Stomach (tissue), 9 donors: ENCODE measurements around the gene FAM229B. TPM values are rescaled to one million over a fixed set of nuclear protein-coding genes. Genes with fewer than 3 reads are reported as not detected.
A peak's percentile ranks its signal among the peaks of the same experiment; 100 is the strongest.

Source experiments
- DNase-seq, 2 donors: peaks; one replicate each; pipeline versions ENCODE4 v3.0.0 to v3.0.0-alpha.2; 2013 to 2019
- H3K27ac ChIP-seq, 5 donors: fragments of 200-600 bp in 4 of 5; sonication (generic) in 4 of 5; one replicate each; pipeline ENCODE4 v1.5.1; 2013 to 2019; ENCODE audit warnings: mild to moderate bottlenecking in 1 of 5, moderate library complexity in 1 of 5
- H3K27me3 ChIP-seq, 3 donors: fragments of 200-600 bp; sonication (generic); one replicate each; pipeline ENCODE4 v1.5.1; 2017 to 2019; ENCODE audit warnings: mixed run types in 1 of 3
- H3K36me3 ChIP-seq, 4 donors: fragments of 200-600 bp; sonication (generic); 1 replicate in 3 of 4; 2 replicates in 1 of 4; pipeline ENCODE4 v1.5.1; 2016 to 2019
- H3K4me1 ChIP-seq, 4 donors: fragments of 200-600 bp; sonication (generic); one replicate each; pipeline ENCODE4 v1.5.1; 2016 to 2019
- H3K4me3 ChIP-seq, 4 donors: fragments of 200-600 bp; sonication (generic) in 3 of 4; one replicate each; pipeline ENCODE4 v1.5.1; 2016 to 2019; ENCODE audit warnings: mild to moderate bottlenecking in 1 of 4
- H3K9me3 ChIP-seq, 4 donors: fragments of 200-600 bp; sonication (generic); one replicate each; pipeline ENCODE4 v1.5.1; 2016 to 2019
- POLR2A ChIP-seq, 4 donors: fragments of 450-650 bp; IDR thresholded peaks; one replicate each; pipeline ENCODE4 v1.6.1; 2016; ENCODE audit warnings: antibody characterized with exemption in 4 of 4, control low read depth in 2 of 4, mild to moderate bottlenecking in 1 of 4, moderate library complexity in 1 of 4
- POLR2AphosphoS5 ChIP-seq, 3 donors: sonication (generic); formaldehyde crosslinking; IDR thresholded peaks; one replicate each; pipeline ENCODE4 v1.6.1; 2016; ENCODE audit warnings: antibody characterized with exemption in 3 of 3
- WGBS, 5 donors: extraction: QIAGEN DNeasy Blood & Tissue Kit in 3 of 5; methylation state at CpG; one replicate each; pipeline versions ENCODE4 v1.1.5 to v1.1.7; 2013 to 2018; 5-methylcytosine and 5-hydroxymethylcytosine counted together
- intact Hi-C: fragments of 100-400 bp; cut with DNase I; formaldehyde crosslinking; loops from one replicate; pipeline ENCODE4 v1.15.1; 2023; ENCODE audit warnings: low total_unique reads
- polyA plus RNA-seq, 3 donors: library from polyadenylated mRNA; stranded (reverse); fragments of 200-250 nt; gene quantifications; one replicate each; pipeline ENCODE4 v1.2.3, GENCODE V29; 2013
- total RNA-seq, 5 donors: library from RNA; depleted of rRNA; stranded (reverse); fragments of >200 nt; gene quantifications; one replicate each; pipeline versions ENCODE4 v1.1.0 to v1.2.3, GENCODE V29; 2014 to 2016
- TF ChIP-seq, protein P1 (sequence below), 7 experiments: fragments of 450-650 bp in 4 of 7; fragments of 200-600 bp in 3 of 7; sonication (generic) in 3 of 7; IDR thresholded peaks; one replicate each; pipeline ENCODE4 v1.5.1; 2016 to 2019; ENCODE audit warnings: antibody characterized with exemption in 7 of 7, control low read depth in 2 of 7, mild to moderate bottlenecking in 1 of 7
- donor health status: healthy with polysubstance abuse.
- donor health status: Bipolar disorder and iron deficiency.
- donor health status: healthy.

FAM229B gene
- total and polyA plus RNA-seq, 8 donors: 8.1 to 32.4 (median 14.7) TPM; not detected in 1

DNA sequence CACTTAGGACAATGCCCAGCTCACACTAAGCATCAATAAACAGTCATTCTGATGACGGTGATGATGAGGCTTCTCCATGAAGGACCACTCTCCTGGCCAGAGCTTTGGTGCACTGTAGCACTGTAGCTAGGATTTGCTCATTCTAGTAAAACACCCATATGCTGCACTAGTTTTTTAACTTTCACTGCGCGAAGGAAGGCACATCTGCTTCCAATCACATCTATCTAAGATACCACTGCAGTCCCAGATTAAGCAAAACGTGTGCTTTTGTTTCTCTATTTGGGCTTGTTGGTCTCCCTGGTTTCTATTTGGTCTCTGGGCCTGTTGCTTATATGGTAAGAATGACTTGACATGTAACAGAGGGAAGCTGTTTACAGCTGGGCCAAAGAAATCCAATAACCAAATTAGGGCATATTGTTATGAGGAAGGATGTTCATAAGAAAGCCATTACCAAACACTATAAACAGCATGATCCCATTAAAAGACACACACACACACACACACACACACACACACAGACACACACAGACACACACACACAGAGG lies 62.4 kb downstream of the FAM229B start:
- Histone ChIP-seq H3K27me3 (no peaks in the 10 kb centered on the region), H3K36me3 (peaks cover 0 to 38% (median 19%) of the 10 kb centered on the region in 4 donors), H3K4me3 (no peak overlapping the region), H3K27ac (peak overlapping the region in 4 of 5 donors; percentile 60 to 77 (median 70)), H3K4me1 (peaks cover 0 to 18% (median 0%) of the 10 kb centered on the region in 4 donors), H3K9me3 (no peaks in the 10 kb centered on the region)
- WGBS, 5 donors: 56 to 70% (median 58%) methylated on average over 4 of the region's 4 CpGs
- intact Hi-C loops: loop anchor here (10.0 kb wide), 1 partner anchor 345 kb away; no protein-coding TSS in a partner anchor
- DNase-seq: peak in 1 of 2 donors; percentile 76
- TF ChIP-seq, protein P1, sequence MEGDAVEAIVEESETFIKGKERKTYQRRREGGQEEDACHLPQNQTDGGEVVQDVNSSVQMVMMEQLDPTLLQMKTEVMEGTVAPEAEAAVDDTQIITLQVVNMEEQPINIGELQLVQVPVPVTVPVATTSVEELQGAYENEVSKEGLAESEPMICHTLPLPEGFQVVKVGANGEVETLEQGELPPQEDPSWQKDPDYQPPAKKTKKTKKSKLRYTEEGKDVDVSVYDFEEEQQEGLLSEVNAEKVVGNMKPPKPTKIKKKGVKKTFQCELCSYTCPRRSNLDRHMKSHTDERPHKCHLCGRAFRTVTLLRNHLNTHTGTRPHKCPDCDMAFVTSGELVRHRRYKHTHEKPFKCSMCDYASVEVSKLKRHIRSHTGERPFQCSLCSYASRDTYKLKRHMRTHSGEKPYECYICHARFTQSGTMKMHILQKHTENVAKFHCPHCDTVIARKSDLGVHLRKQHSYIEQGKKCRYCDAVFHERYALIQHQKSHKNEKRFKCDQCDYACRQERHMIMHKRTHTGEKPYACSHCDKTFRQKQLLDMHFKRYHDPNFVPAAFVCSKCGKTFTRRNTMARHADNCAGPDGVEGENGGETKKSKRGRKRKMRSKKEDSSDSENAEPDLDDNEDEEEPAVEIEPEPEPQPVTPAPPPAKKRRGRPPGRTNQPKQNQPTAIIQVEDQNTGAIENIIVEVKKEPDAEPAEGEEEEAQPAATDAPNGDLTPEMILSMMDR (IDR thresholded peaks at IDR 0.05): no peak
- peak in 1 of 3 donors; percentile 33 for TF ChIP-seq POLR2AphosphoS5 (IDR thresholded peaks at IDR 0.05)

DNA sequence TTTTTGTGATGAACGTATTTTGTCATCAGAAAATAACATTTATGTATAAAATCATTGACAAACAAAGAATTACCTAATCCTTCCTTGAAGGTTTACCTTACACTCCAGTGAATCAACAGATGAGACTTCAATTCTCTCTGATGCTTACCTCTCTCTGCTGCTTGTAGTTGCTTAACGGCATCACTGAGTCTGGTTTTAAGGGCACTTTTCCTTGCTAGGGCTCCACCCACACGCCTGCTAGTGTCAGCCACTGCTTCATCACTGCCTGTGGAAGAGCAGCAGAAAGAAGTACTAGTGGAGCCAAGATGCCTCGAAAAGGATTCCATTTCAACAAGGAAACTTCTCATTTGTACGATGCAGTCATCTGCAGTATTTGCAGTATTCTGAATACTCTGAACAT lies 63.0 kb downstream of the FAM229B start:
- Histone ChIP-seq H3K36me3 (peaks cover 0 to 38% (median 13%) of the 10 kb centered on the region in 4 donors), H3K9me3 (no peaks in the 10 kb centered on the region), H3K4me1 (peaks cover 0 to 18% (median 0%) of the 10 kb centered on the region in 4 donors), H3K4me3 (no peak overlapping the region), H3K27me3 (no peaks in the 10 kb centered on the region), H3K27ac (peak overlapping the region; percentile 10 to 77 (median 66))
- WGBS, 5 donors: 48 to 61% (median 55%) methylated on average over 5 of the region's 5 CpGs
- no peak for TF ChIP-seq POLR2A (IDR thresholded peaks at IDR 0.05)
- peak in 2 of 3 donors; percentile 2 to 6 for TF ChIP-seq POLR2AphosphoS5 (IDR thresholded peaks at IDR 0.05)
- DNase-seq: peak in 1 of 2 donors; percentile 45
- intact Hi-C loops: no loop called here

Other genes with a start within 250 kb of the FAM229B start
- 100 to 1,000 TPM in 2 of 5 donors, 10 to 100 TPM in 2, 1 to 10 TPM in 1; 8.4 to 146 (median 81.7) TPM for gene FYN, start 214.1 kb upstream of the FAM229B start, total RNA-seq
- 10 to 100 TPM; 15.8 to 22.7 (median 18.0) TPM for gene FYN, start 214.1 kb upstream of the FAM229B start, polyA plus RNA-seq
- not detected for gene CCN6, start 33.5 kb upstream of the FAM229B start, total RNA-seq
- gene CCN6, start 33.5 kb upstream of the FAM229B start, polyA plus RNA-seq: not detected
- 100 to 1,000 TPM in 1 of 5 donors, 10 to 100 TPM in 4; 10.7 to 104 (median 38.5) TPM for gene TUBE1, start 109 bp upstream of the FAM229B start, total RNA-seq
- 10 to 100 TPM in 1 of 3 donors, 1 to 10 TPM in 2; 9.3 to 13.9 (median 9.5) TPM for gene TUBE1, start 109 bp upstream of the FAM229B start, polyA plus RNA-seq
- gene LAMA4, start 167.0 kb downstream of the FAM229B start, total RNA-seq: 100 to 1,000 TPM in 2 of 5 donors, 10 to 100 TPM in 3; 39.1 to 324 (median 56.1) TPM
- 10 to 100 TPM in 2 of 3 donors, 1 to 10 TPM in 1; 9.7 to 18.5 (median 14.0) TPM for gene LAMA4, start 167.0 kb downstream of the FAM229B start, polyA plus RNA-seq